ENCODE data around the gene TMEM223. TPM values are rescaled to one million over a fixed set of nuclear protein-coding genes. Genes with fewer than 3 reads are reported as not detected.
A peak's percentile ranks its signal among the peaks of the same experiment; 100 is the strongest.
"Not testable (repeated sequence)": the region's sequence is repeated elsewhere in the genome, so short reads cannot be mapped to it uniquely, and the experiment has no call there.

Gene TMEM223
- total RNA-seq, 1 experiment from 2014 or later = 47.4 TPM

DNA sequence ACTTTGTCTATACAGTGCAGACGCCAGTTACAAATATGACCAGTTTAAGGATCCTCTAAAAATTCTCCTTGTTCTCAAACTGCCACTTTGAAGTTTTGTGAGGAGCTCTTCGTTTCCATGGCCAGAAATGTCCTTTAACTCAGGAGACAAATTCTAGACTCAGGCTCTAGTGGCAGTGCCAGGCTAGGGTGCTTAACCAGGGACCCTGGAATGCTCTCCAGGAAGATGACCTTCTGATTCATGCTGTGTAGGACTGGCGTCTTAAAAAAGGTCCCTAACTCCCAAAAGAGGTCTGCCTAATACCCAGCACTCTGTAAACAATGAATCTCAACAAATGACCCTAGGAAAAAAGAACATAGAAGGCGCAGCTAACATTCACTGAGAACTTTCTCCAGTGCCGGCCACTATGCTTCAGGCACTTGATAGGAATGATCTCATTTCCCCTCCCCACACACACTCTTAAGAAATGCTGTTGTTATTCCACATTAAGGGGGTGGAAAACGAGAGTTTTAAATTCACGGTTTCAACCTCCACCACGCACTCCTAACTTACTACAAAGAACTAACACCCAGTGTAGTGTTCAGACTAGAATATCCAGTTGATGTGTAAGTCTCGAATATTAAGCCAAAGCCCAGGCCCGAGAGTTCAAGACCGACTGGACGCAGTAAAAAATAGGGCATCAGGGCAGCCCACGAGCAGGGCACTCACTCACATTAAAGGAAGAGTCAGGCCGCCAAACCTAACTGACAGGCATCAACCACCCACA lies 12.7 kb upstream of the TMEM223 start:
- DNase-seq (ENCODE audit: low read depth) = peak; percentile 24

DNA sequence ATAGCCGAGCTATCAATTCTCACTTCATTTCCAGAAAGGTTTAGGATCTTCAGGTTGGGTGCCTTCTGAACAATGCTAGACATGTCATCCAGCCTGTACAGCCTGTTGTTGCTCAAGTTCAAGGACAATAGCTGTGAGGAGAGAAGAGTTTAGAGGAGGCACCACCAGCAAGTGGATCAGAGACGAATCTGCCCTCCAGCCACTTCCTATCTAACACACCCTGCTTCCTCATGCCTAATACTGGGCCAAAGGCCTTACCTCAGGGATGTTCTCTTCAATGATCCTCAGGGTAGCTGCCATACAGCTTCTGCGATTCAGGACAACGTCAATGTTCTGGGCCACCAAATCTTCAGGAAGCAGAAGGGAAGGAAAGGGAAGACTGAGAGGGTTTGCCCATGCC lies 9.3 kb upstream of the TMEM223 start:
- DNase-seq (ENCODE audit: low read depth) = no peak

DNA sequence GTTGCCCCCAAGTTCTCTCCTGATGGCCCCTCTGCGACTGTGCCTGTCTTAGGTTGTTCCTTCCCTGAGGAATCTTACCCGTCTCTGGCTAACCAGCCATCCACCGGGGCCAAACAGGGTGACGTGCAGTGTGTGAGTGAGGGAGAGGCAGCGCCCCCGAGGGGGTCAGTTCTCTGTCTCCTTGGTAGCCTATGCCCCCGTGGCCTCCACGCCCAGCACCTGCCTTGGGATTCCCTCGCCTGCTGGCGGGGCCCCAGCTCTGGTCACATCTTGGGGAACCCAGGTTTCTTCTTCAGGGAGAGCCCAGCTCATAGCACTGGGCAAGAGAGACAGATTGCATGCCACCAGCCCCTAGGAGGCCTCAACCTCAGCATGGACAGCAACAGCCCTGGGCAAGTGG lies 7.7 kb upstream of the TMEM223 start:
- no peak for DNase-seq (ENCODE audit: low read depth)

DNA sequence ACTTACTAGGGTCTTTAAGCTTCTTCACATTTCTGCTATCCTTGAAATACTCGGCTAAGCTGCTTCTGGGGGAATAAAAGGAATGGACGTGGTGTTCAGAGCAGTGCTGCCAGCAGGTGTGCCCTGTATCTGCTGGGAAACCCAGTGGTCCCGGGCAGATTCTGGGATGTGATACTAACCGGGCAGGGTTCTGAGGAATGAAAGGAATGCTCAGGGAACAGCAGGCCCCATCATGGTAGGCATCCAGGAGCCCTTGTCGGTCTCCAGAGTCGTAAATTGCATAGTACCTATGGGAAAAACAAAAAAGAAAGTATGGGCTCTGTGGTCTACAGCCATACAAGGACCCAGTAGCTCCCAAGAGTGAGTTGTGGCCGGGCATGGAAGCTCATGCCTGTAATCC lies 4.5 kb upstream of the TMEM223 start:
- DNase-seq (ENCODE audit: low read depth) = no peak

DNA sequence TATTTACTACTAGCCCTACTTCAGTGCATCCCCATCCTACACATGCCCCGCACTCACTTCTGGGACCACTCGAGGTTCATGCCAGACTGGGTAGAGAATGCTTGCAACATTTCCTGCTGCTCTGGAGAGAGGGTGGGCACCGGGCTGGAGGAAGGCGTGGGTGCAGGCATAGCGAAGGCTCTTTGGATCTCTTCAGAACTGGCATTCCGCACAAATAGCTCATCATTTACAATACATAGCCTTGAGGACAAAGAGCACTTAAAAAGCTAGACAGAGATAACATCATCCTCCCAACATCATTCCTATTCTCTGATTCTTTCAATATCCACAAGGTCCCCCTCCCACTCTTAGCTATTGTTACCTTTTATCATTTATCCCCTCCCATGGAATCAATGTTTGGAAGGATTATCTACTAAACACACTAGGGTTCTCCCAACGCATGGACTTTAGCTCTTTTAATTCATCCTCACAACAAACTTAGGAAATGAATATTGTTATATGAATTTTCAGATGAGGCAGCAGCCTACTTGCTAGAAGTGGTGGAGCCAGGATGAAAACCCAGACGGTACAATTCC lies 2.5 kb upstream of the TMEM223 start:
- DNase-seq (ENCODE audit: low read depth) = no peak

DNA sequence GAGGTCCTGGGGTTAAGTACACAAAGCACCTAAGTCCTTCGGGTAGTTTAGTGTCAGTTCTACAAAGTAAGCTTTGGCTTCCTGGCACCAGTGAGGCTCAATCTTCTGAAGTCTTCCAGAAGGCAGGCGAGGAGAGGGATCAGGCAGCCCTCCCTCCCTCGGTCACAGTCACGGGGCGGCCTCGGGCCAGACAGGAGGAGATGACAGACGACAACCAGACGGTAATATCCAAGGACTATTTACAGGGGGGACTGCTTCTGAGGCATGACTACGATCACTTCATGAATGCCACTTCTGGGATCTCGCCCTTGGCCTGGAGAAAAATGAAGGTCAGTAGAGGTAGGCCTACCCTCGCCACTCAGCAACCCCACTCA lies 383 bp upstream of the TMEM223 start:
- DNase-seq (ENCODE audit: low read depth) = no peak

DNA sequence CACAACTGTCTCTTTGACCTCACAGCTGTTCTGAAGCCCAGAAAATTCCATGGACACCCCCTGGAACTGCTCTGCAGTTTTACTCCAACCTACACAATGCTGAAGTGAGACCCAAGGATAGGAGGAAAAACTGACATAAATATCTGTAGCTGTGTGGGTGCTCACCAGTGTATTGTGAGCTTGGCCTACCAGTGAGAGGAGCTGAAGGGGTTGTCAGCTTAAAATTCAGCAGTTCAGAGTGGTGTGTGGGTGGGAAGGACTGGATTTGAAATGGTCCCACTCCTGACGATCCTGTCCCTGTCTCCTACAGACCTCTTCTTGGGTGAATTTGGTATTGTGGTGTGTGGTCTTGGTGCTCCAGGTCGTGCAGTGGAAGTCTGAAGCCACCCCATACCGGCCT lies 2.2 kb downstream of the TMEM223 start:
- DNase-seq (ENCODE audit: low read depth) = no peak

DNA sequence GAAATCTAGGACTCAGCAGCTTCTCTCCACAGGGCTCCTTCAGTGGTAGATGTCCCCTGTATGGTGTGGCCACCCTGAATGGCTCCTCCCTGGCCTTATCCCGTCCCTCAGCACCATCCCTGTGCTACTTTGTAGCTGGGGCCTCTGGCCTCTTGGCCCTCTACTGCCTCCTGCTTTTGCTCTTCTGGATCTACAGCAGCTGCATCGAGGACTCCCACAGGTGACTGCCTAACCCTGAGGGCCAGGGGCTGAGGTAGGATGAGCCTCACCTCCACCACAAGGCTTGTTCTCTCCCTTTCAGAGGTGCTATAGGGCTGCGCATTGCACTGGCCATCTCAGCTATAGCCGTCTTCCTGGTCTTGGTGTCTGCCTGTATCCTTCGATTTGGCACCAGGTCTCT lies 2.8 kb downstream of the TMEM223 start:
- no peak for DNase-seq (ENCODE audit: low read depth)

DNA sequence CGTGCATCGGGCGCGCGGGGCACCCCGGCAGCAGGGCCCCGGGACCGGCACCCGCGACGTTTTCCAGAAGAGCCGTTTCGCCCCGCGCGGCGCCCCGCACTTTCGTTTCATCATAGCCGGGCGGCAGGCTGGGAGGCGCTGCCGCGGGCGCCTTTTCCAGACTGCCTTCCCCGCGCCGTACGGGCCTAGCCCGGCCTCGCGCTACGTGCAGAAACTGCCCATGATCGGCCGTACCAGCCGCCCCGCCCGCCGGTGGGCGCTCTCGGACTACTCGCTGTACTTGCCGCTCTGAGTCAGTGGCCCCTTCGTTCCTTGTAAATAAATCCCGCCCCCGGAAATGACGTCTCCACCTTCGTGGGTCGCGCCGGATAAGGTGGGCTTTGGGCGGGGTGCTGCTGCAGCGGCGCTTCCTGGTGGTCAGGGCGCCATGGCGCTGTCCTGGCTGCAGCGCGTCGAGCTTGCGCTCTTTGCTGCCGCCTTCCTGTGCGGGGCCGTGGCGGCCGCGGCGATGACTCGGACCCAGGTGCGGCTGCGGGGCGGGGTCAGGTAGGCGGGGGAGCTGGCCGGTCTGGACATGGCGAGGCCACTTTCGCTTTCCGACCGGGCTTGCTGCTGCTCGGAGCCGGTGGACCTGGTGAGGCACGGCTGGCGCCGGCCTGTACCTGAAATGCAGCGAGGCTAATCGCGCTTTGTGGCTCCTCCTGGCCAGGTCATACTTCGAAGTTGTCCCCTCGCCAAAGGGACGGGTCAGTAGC lies 4.6 kb downstream of the TMEM223 start, which contains the start of gene TMEM179B:
TSS of gene TMEM179B (plus strand) at position 398 of the 755 bp plus-strand sequence. CDS start at position 428, 30 bp downstream.
- DNase-seq (ENCODE audit: low read depth) = peak; percentile 98

DNA sequence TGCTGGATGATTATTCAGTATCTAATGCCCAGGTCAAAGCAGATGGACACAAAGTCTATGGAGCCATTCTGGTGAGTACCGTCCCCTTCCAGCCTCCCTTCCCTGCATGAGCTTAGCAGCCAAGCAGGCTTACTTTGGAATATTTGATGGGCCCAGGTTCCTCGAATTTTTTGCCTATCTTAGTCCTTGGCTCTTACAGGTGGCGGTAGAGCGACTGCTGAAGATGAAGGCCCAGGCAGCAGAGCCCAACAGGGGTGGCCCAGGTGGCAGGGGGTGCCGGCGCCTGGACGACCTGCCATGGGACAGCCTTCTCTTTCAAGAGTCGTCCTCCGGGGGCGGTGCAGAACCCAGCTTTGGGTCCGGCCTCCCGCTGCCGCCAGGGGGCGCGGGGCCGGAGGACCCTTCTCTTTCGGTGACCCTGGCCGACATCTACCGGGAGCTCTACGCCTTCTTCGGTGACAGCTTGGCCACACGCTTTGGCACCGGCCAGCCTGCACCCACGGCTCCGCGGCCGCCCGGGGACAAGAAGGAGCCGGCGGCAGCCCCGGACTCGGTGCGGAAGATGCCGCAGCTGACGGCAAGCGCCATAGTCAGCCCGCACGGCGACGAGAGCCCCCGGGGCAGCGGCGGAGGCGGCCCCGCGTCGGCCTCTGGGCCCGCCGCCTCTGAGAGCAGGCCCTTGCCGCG lies 5.3 kb downstream of the TMEM223 start:
- peak; percentile 82 for DNase-seq (ENCODE audit: low read depth)

DNA sequence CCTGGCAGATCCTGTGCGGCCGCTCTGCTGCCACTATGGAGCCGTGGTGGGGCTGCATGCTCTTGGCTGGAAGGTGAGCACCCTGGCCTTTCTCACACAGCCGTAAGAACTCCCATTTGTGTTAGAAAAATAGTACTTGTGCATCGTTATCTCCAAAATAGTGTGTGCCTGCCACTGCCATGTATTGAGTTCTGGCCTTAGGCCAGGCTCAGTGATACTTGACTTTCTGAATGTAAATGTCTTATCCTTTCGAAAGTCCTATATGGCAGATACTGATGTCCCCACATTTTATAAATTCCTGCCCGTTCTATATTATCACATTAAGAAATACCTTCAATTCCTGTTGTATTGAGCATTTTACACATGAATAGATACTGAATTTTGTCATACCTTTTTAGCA lies 9.1 kb downstream of the TMEM223 start:
- no peak for DNase-seq (ENCODE audit: low read depth)

DNA sequence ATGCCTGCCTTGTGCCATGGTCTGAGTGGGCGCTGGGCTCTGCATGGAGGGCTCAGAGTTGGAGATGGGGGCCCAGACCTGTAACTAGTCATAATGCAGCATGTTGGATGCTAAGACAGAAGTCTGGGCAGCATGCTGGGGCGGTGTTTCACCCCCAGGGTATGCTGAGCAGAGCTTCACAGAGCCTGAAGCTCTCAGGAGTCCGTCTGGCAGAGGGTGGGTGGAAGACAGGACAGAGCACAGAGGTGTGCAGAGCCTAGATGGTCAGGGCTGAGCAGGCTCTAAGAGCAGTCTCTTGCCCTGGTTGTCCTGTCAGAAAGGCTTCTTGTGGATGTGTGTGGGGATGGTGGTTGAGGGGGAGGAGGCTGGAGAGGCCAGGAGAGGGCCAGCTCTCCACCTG lies 13.4 kb downstream of the TMEM223 start:
- no peak for DNase-seq (ENCODE audit: low read depth)

DNA sequence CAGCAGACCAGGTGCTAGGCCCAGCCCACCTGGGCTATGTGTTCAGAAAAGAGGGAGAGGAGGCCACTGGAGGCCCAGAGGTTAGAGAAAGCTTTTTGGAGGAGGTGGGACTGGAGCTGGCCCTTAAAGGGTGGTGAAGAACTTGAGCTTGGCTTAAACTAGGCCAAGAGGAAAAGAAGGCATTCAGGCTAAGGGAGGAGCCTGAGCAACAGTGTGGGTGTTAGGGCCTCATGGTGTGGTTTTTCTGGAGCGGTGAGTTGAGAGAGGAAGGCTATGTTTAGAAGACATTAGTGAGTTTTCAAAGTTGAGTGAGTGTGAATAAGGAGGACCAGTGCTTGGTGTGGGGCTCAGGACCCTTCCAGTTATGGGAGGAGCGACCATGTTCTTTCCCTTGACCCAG lies 14.4 kb downstream of the TMEM223 start:
- DNase-seq (ENCODE audit: low read depth) = no peak

DNA sequence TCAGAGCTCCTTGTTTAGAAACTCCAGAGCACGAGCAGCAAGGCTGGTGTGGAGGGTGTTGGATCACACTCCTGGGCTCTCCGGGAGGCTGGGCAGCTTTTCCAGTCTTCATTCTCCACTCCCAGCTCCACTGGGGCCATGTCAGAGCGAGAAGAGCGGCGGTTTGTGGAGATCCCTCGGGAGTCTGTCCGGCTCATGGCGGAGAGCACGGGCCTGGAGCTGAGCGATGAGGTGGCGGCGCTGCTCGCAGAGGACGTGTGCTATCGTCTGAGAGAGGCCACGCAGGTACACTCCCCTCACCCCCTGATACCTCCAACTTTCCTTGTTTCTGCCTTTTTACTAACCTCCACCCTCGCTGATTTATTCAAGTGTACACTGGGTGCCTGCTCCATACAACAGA lies 16.2 kb downstream of the TMEM223 start:
- DNase-seq (ENCODE audit: low read depth) = no peak

DNA sequence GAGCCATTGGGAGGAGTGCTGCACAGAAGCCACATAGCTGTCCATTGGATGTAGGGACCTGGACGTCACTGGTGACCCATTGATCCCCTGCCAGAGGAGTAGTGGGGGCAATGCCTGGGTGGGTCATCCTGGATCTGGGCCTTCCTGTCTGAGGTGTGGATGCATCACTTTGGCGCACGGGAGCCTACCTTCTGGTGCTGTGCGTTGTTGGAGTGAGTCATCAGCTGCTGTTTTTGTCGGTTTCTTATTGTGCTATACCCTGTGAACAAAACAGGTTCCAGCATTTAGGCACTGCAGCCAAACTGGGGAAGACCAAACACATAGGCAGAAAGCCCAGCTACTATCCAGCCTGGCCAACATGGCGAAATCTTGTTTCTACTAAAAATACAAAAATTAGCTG lies 17.4 kb downstream of the TMEM223 start:
- DNase-seq (ENCODE audit: low read depth) = no peak

DNA sequence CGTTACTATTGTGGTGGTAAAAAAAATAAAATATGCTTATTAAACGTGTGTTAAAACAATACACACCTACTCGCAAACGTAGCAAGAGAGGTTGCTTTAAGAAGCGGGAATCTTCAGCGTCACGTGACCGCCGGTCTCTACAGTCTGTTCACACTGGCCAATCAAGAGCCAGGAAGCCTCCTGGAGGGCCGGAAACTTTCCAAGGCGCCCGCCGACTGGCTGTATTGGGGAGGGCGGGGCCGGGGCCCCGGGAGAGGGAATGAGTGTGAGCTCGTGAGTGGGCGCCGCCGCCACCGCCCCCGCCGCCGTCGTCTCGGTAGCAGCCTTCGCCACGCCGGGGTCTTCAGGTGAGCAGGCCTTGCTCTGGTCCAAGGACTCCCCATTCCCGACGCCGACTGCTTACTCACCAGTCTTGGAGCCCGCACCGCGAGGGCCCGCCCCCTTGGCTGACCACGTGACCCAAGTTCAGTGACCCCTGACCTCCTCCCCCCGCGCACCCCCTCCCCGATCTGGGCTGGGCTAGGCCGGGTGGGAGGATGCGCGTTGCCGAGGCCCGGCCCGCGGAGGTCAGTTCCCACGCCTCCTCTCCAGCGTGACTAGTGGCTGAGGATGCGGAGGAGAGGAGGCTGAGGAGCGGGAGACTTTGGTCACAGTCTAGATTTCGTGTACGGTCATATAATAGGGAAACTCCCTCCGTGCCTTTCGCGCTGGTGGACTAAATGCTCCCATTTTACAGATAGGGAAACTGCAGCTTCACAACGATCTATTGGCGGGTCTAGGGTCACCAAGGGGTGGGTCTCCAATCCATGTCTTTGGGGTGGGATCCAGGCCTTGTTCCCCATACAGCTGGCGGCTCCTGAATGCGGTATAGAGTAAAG lies 20.4 kb downstream of the TMEM223 start, which contains the start of gene TAF6L:
TSS of gene TAF6L (plus strand) at position 253 of the 878 bp plus-strand sequence. CDS start 4,388 bp downstream, outside the sequence.
- peak; percentile 97 for DNase-seq (ENCODE audit: low read depth)

DNA sequence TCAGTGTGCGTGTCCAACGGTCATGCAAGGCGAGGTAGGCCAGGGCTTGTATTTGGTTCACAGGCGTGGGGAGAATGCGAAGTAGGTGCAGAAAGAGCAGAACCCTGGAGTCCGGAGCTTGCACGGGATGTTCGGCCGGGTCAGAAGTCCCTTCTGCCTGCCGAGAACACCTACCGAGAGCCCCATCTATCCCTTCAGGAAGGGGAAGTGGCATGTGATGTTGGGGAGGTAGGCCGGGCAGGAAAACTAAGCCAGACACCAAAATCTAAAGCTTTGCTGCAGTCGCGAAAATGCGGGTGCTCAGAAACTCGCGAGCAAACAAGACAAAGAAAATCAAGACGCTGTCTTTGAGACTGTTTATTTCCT lies 21.0 kb downstream of the TMEM223 start:
- DNase-seq (ENCODE audit: low read depth) = no peak

DNA sequence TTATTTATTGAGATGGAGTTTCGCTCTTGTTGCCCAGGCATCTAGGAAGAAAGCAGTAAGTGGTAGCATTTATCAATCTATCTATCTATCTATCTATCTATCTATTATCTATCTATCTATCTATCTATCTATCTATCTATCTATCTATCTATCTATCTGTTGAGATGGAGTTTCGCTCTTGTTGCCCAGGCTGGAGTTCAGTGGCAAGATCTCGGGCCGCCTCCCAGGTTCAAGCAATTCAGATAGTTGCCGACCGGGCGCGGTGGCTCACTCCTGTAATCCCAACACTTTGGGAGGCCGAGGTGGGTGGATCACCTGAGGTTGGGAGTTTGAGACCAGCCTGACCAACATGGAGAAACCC lies 31.0 kb downstream of the TMEM223 start:
- DNase-seq (ENCODE audit: low read depth) = not testable (repeated sequence)

DNA sequence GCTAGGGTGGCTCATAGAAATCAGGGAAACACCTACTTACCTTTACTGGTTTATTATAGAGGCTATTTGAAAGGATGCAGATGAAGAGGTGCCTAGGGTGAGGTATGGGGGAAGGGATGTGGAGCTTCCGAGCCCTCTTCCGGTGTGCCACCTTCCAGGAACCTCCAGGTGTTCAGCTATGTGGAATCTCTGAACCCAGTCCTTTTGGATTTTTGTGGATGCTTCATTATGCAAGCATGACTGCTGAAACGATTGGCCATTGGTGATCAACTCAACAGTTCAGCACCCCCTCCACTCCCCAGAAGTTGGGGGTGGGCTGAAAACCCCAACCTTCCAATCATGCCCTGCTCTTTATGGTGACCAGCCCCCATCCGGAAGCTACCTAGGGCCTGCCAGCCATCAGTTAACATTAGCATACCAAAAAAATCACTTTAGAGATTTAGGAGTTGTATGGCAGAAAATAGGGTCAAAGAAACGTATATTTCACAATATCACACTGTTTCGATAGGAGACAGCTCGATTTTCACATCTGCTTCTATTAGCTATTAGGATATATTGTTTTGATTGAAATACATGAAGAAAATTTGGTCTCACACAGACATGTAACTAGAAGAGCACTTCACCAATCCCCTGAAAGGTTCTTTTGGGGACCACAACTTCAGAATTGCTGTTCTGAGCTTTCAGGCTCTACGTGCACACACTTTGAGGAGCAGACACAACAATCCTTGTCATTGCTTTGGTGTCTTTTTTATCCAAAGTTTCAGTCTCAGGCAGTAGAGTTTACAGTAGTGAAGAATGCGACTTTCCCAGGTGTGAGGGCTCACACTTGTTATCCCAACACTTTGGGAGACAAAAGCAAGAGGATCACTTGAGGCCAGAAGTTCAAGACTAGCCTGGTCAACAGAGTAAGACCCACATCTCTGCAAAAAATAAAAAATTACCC lies 33.7 kb downstream of the TMEM223 start:
- DNase-seq (ENCODE audit: low read depth) = no peak

All from HT1080 (cell line).